ENCODE data around the gene TBC1D10B.

Gene TBC1D10B

GRCh38 chr16:30380072-30380802, 9.9 kb upstream of the TBC1D10B start:
- no peak for TF ChIP-seq ZFX (IDR thresholded peaks at IDR 0.05; ENCODE audit: borderline replicate concordance)
- no peak for TF ChIP-seq CTCF (IDR thresholded peaks at IDR 0.05)
- peak overlapping the region; percentile 97 for H3K27ac ChIP-seq

GRCh38 chr16:30379158-30379783, 9.0 kb upstream of the TBC1D10B start:
- TF ChIP-seq ZFX (IDR thresholded peaks at IDR 0.05; ENCODE audit: borderline replicate concordance) (no peak), CTCF (IDR thresholded peaks at IDR 0.05) (no peak)
- peak overlapping the region; percentile 97 for H3K27ac ChIP-seq

DNA sequence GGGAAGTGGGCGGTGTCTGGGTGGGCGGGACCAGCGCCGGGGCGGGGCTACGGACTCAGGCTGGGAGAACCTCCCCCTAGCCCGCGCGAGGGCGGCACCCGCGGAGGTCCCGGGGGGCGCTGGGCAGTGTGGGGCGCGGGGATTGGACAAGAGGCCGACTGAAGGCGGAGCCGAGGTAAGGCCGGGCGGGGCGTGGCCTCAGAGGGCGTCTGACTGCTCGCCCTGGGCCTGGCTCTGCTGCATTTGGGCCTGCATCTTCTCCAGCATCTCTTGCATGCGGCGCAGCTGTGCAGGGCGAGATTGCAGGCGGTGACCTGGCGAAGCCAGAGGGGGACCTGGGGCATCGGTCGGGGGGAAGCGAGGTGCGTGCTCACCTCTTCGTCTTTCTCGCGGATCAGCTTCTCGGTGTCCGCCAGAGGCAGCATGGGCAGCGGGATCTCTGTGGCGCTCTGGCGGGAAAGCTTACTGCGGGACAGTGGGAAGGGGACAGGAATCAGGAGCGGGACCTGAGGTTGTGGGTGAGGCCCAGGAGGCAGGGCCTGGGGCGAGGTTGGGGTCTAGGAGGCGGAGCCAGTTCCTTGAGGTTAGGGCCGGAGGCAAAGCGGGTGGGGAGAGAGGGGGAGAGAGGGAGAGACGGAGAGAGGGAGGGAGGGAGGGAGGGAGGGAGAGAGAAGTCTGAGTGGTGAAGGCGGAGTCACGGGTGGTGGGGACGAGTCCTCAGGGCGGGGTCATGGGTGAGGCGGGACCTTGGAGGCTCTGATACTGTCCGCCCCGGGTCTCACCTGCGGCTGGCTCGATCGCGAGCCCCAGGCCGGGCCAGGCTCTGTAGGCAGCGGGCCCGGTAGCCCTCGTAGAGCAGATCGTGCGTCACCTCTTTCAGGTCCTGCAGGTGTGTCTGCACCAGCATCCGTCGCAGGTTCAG, 8.2 kb upstream of the TBC1D10B start:
- no peak for TF ChIP-seq CTCF (IDR thresholded peaks at IDR 0.05)
- TF ChIP-seq ZFX (IDR thresholded peaks at IDR 0.05; ENCODE audit: borderline replicate concordance) = no peak
- H3K27ac ChIP-seq = peak overlapping the region; percentile 97

DNA sequence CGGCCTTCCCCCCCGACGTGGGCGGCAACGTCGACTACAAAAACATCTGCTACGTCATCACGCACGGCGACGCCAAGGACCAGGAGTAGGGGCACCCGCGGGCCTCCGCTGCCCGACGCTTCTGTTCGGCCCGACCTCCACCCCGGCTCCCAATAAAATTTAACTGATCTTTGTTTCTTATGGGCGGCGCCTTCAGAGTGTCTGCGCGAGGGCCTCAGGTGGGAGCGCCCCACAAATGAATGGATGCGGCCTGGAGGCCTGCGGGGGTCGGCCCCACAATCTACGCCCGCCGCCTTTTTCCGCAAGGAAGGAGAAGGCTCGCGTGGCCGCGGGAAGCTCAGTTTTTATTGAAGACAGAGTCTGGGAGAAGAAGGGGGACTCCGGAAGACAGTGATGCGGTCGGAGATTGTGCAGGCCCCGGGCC, 7.5 kb upstream of the TBC1D10B start:
- TF ChIP-seq ZFX (IDR thresholded peaks at IDR 0.05; ENCODE audit: borderline replicate concordance) (no peak), CTCF (IDR thresholded peaks at IDR 0.05) (no peak)
- peak overlapping the region; percentile 97 for H3K27ac ChIP-seq

- TF ChIP-seq ZFX (IDR thresholded peaks at IDR 0.05; ENCODE audit: borderline replicate concordance) (no peak), CTCF (IDR thresholded peaks at IDR 0.05) (no peak)
Measured at GRCh38 chr16:30377050-30377811, 6.9 kb upstream of the TBC1D10B start.

GRCh38 chr16:30376461-30376902, 6.2 kb upstream of the TBC1D10B start:
- H3K27ac ChIP-seq = peak overlapping the region; percentile 97; the same call in 1 of the 2 replicates
- TF ChIP-seq ZFX (IDR thresholded peaks at IDR 0.05; ENCODE audit: borderline replicate concordance) = no peak
- TF ChIP-seq CTCF (IDR thresholded peaks at IDR 0.05) = no peak

More at GRCh38 chr16:30377050-30377811, 6.9 kb upstream of the TBC1D10B start:
- peak overlapping the region; percentile 97 for H3K27ac ChIP-seq

Measured in 22Rv1 (cell line).